ENCODE measurements around the gene RAD52.

The RAD52 gene

DNA sequence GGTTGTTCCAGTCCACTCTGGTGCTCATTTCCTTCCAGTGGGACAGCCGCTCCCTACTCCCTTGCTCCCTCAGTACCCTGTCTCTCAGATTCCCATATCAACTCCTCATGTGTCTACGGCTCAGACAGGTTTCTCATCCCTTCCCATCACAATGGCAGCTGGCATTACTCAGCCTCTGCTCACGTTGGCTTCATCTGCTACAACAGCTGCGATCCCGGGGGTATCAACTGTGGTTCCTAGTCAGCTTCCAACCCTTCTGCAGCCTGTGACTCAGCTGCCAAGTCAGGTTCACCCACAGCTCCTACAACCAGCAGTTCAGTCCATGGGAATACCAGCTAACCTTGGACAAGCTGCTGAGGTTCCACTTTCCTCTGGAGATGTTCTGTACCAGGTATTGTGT lies 69.9 kb downstream of the RAD52 start:
- no peak overlapping the region for H3K4me3 ChIP-seq (ENCODE audit: low read depth, low read length)
- TF ChIP-seq, protein P1, sequence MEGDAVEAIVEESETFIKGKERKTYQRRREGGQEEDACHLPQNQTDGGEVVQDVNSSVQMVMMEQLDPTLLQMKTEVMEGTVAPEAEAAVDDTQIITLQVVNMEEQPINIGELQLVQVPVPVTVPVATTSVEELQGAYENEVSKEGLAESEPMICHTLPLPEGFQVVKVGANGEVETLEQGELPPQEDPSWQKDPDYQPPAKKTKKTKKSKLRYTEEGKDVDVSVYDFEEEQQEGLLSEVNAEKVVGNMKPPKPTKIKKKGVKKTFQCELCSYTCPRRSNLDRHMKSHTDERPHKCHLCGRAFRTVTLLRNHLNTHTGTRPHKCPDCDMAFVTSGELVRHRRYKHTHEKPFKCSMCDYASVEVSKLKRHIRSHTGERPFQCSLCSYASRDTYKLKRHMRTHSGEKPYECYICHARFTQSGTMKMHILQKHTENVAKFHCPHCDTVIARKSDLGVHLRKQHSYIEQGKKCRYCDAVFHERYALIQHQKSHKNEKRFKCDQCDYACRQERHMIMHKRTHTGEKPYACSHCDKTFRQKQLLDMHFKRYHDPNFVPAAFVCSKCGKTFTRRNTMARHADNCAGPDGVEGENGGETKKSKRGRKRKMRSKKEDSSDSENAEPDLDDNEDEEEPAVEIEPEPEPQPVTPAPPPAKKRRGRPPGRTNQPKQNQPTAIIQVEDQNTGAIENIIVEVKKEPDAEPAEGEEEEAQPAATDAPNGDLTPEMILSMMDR (IDR thresholded peaks at IDR 0.05; ENCODE audit: low read depth, low read length): no peak

DNA sequence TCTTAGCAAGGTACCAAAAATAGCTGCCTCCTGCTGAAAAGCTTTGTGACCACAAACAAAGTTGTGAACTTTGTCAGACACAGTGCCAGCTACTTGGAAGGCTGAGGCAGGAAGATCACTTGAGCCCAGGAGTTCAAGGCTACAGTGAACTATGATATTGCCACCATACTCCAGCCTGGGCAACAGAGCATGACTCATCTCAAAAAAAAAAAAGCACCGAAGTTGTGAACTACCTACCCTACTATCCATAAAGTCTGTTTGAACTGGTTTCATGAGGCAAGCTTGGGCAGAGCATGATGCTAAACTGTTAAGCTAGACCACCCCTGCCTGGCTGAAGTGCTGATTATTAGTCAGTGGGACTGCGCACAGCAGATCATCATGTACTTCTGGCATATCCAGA lies 75.5 kb downstream of the RAD52 start:
- no peak overlapping the region for H3K4me3 ChIP-seq (ENCODE audit: low read depth, low read length)
- TF ChIP-seq, protein P1 (IDR thresholded peaks at IDR 0.05; ENCODE audit: low read depth, low read length): no peak

DNA sequence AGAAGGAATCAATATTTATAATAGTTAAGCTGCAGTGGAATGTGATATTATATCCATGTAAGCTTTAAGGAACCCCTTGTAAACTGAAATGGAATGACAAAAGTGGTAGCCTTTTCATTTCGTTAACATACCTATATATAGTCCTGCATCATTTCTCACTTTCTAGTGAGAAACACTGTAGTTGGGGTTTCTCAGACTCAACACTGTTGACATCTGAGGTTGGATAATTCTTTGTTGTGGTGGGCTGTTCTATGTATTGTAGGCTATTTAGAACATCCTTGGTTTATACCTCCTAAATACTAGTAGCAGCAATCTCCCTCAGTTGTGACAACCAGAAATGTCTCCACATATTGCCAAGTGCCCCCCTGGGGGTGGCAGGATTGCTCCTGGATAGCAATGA lies 79.1 kb downstream of the RAD52 start:
- TF ChIP-seq, protein P1 (IDR thresholded peaks at IDR 0.05; ENCODE audit: low read depth, low read length): no peak

DNA sequence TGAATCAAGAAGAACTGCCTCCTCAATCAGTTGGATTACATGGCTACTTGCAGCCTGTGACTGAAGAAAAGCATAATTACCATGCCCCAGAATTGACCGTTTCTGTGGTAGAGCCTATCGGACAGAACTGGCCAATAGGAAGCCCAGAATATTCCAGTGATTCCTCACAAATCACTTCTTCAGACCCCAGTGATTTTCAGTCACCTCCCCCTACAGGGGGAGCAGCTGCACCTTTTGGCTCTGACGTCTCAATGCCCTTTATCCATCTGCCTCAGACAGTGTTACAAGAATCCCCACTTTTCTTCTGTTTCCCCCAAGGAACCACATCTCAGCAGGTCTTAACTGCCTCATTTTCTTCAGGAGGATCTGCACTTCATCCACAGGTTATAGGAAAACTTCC lies 80.8 kb downstream of the RAD52 start:
- no peak overlapping the region for H3K4me3 ChIP-seq (ENCODE audit: low read depth, low read length)
- TF ChIP-seq, protein P1 (IDR thresholded peaks at IDR 0.05; ENCODE audit: low read depth, low read length): no peak

More for the DNA sequence above, 79.1 kb downstream of the RAD52 start:
- H3K4me3 ChIP-seq (ENCODE audit: low read depth, low read length): no peak overlapping the region

DNA sequence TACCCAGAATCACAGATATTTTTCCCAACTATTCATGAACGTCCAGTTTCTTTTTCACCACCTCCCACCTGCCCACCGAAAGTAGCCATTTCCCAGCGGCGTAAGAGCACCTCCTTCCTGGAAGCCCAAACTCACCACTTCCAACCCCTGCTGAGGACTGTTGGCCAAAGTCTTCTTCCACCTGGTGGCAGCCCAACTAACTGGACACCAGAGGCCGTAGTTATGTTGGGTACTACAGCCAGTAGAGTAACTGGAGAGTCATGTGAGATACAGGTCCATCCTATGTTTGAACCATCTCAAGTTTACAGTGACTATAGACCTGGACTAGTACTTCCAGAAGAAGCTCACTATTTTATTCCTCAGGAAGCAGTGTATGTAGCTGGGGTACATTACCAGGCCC lies 81.6 kb downstream of the RAD52 start:
- no peak overlapping the region for H3K4me3 ChIP-seq (ENCODE audit: low read depth, low read length)
- TF ChIP-seq, protein P1 (IDR thresholded peaks at IDR 0.05; ENCODE audit: low read depth, low read length): no peak

DNA sequence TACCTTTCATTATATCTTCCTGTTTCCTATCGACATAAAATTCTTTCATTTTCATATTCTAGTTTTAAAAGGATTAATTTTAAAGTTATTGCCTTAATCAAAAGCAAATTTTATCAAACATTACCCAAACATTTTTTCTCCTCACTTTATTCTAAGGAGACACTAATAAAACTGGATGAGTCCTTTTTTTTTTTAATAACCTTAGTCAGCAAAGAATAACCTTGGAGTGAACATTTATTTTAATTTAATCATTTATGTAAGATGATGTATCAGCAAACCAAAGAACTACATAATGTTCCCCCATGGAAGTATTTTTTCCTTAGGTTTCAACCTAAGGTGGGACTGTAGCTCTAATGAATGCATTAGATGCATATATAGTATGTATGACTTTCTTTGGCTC lies 83.9 kb downstream of the RAD52 start:
- TF ChIP-seq, protein P1 (IDR thresholded peaks at IDR 0.05; ENCODE audit: low read depth, low read length): no peak
- H3K4me3 ChIP-seq (ENCODE audit: low read depth, low read length): no peak overlapping the region

DNA sequence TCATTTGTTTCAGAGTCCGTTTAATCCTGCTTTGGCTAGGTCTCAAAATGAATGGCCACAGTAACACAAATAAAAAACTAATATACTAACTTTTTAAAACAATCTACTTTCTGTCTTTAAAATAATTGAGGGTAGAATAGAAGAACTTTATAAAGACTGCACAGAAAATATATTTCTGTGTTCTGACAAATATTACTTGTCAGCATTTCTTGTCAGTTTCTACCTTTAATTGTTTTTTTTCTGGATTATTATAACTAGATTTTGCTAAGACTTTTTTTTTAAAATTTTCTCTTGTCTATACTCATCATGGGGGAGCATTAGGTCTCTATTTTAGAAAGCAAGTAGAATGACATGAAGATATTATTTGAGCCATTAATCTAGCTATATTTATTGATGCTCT lies 86.2 kb downstream of the RAD52 start:
- TF ChIP-seq, protein P1 (IDR thresholded peaks at IDR 0.05; ENCODE audit: low read depth, low read length): no peak
- no peak overlapping the region for H3K4me3 ChIP-seq (ENCODE audit: low read depth, low read length)
